ENCODE measurements around the gene PPP4R4.
"Not testable (repeated sequence)": the region's sequence is repeated elsewhere in the genome, so short reads cannot be mapped to it uniquely, and the experiment has no call there.

The PPP4R4 gene

DNA sequence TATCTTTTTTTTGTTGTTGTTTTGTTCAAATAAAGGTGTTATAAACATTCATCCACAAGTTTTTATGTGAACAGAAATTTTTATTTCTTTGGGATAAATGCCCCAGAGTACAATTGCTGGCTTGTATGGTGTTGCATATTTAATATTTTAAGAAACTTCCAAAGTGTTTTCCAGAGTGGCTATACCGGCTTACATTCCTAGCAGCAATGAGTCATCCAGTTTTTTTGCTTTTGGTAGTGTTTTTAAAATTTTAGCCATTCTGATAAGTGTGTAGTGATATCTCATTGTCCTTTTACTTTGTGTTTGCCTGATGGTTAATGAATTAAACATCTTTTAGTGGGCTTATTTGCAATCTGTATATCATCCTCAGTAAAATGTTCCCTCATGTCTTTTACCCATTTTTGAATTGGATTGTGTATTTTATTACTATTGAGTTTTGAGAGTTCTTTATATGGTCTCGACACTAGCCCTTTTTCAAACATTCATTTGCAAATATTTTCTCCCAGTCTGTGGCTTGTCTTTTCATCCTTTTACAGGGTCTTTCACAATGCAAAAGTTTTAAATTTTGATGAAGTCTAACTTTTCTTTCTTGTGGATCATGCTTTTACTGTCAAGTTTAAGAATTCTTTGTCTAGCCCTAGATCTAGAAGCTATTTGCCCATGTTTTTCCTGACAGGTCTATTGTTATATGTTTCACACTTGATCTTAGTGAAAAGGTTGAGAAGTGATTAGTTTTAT lies 29.5 kb downstream of the PPP4R4 start:
- TF ChIP-seq, protein P1, sequence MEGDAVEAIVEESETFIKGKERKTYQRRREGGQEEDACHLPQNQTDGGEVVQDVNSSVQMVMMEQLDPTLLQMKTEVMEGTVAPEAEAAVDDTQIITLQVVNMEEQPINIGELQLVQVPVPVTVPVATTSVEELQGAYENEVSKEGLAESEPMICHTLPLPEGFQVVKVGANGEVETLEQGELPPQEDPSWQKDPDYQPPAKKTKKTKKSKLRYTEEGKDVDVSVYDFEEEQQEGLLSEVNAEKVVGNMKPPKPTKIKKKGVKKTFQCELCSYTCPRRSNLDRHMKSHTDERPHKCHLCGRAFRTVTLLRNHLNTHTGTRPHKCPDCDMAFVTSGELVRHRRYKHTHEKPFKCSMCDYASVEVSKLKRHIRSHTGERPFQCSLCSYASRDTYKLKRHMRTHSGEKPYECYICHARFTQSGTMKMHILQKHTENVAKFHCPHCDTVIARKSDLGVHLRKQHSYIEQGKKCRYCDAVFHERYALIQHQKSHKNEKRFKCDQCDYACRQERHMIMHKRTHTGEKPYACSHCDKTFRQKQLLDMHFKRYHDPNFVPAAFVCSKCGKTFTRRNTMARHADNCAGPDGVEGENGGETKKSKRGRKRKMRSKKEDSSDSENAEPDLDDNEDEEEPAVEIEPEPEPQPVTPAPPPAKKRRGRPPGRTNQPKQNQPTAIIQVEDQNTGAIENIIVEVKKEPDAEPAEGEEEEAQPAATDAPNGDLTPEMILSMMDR (IDR thresholded peaks at IDR 0.05; ENCODE audit: low read depth, low read length), result no peak
- no peak for DNase-seq (ENCODE audit: extremely low read depth, low read depth)

DNA sequence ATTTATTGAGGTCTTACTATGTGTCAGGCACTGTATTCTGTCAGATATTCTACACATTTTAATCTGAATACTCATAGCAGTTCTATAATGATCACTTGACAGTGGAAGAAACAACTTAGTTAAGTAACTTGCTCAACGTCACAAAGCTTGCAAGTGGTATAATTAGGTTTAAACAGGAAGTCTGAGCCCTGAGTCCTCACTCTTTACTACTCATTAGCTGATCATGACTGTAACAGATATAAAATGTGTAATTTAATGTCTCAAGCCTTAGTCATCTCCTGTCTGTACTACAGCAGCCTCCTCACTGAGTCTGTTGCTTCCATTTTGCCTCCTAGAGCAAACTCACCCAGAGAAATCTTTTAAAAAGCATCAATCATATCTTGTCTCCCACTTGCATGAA lies 38.9 kb downstream of the PPP4R4 start:
- TF ChIP-seq, protein P1 (IDR thresholded peaks at IDR 0.05; ENCODE audit: low read depth, low read length), result no peak
- no peak for DNase-seq (ENCODE audit: extremely low read depth, low read depth)

DNA sequence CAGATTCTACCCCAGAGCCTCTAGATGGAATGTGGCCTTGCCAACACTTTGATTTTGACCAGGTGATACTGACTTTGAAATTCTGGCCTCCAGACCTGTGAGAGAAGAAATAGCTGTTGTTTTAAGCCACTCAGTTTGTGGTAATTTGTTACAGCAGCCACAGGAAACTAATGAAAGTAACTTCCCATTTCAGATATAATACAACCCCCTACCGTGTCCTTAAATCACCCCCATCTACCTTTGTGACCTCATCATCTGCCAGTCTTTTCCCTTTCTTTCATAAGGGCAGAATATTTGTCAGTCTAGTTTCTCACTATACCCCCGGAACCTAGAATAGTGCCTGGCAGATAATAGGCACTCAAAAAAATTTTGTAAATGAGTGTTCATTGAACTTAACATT lies 39.6 kb downstream of the PPP4R4 start:
- no peak for DNase-seq (ENCODE audit: extremely low read depth, low read depth)
- TF ChIP-seq, protein P1 (IDR thresholded peaks at IDR 0.05; ENCODE audit: low read depth, low read length), result no peak

DNA sequence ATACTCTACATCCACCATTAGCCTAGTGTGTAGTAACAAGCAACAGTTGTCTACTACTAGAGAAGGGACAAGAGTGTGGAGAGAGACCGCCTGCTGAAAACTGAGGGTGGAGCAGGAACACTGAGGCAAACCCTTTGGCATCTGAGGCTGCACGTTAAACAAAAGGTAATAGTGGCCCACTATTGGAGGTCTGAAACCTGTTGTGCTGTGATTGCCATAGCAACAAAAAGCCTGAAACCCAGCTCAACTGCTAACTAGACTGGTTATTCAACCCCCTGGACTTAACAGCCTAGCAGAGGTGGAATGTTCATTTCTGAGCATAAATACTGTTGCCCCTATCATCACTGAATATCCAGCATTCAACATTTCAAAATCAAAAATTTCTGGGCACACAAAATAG lies 43.0 kb downstream of the PPP4R4 start:
- TF ChIP-seq, protein P1 (IDR thresholded peaks at IDR 0.05; ENCODE audit: low read depth, low read length), result no peak

DNA sequence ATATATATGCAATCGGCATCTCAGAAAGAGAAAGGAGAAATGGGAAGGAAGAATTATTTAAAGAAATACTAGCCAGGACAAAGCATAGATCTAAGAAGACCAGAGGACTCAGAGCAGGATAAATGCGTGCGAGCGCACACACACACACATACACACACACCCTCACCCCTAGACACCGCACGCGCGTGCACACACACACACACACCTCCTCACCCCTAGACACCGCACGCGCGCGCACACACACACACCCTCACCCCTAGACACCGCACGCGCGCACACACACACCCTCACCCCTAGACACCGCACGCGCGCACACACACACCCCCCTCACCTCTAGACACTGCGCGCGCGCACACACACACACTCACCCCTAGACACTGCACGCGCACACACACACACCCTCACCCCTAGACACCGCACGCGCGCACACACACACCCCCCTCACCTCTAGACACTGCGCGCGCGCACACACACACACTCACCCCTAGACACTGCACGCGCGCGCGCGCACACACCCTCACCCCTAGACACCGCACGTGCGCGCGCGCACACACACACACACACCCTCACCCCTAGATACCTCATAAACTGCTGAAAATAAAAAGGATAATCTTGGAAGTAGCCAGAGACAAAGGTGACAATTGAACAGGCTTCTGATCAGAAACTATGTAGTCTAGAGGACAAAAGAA lies 44.2 kb downstream of the PPP4R4 start:
- not testable (repeated sequence) for DNase-seq (ENCODE audit: extremely low read depth, low read depth)

More for the DNA sequence above, 43.0 kb downstream of the PPP4R4 start:
- DNase-seq (ENCODE audit: extremely low read depth, low read depth), result no peak

DNA sequence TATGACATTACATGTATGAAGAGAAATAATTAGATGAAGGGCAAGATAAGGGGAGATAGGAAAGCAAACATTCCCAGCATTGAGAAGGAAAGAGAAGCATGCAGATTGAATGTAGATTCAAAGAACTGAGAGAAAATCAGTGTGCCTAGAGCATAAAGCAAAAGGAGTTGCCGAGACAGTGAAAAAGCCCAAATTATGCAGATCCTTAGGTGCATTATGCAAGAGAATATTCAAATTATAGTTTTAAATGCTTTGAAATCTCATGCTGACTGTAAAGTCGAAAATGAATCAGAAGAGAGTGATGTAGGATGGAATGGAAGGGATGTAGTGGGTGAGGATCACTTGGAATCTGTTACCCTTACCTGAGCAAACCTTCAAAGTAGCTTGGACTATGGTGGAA lies 49.9 kb downstream of the PPP4R4 start:
- TF ChIP-seq, protein P1 (IDR thresholded peaks at IDR 0.05; ENCODE audit: low read depth, low read length), result no peak
- no peak for DNase-seq (ENCODE audit: extremely low read depth, low read depth)

DNA sequence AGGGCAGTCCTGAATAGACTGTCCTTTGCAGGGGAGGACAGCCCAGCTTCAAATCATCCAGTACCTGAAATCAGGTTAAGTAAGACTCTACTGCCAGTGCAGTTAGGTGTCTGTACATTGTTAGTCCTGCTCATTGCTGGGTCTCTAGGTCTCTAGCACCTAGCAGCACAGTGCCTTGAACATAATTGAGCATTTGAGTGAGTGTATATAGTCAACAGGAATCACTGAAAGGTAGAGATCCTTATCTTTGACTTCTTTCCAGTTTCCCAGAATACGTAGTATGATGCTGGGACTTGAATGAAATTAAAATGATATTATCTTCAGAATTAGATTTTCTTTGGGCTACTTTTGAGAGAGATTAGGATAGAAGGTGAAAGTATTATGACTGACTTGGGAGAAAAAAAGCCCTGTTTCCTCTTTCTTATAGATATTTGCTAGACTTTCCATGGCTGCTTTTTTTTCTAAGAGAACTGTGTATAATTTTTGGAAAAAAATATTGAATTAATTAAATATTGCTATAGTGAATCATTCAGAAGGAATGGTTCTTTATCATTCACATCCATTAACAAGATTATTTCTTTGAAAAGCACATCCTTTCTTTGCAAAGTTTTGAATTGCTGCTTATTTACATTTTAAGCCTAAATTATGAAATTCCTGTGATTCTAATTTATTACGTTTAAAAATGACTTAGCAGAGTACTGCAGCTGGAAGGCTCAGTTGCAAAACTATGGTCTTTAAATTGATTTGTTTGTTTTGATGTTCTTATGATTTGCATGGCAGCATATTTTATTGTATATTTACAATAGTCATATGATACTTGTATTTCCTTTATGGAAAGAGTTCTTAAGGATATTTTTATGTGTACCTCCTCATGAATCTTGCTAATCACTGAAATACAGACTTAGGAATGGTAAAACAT lies 51.6 kb downstream of the PPP4R4 start:
- DNase-seq (ENCODE audit: extremely low read depth, low read depth), result peak; percentile 5
- TF ChIP-seq, protein P1 (IDR thresholded peaks at IDR 0.05; ENCODE audit: low read depth, low read length), result no peak

Data from AG09319 (cell line).